Stimulated activated CD8-positive, alpha-beta memory T cell treated with anti-CD3 and anti-CD28 coated beads, Interleukin-7, amount 100 ng/mL, for 24 hours (primary cell): ENCODE results near the gene DICER1.
"Not testable (repeated sequence)": the region's sequence is repeated elsewhere in the genome, so short reads cannot be mapped to it uniquely, and the experiment has no call there.

ENCODE experiments used
- DNase-seq: peaks from one replicate; pipeline ENCODE4 v3.0.0-alpha.2; 2020; ENCODE audit warnings: low read depth

Gene DICER1

GRCh38 chr14:95185767-95186392 lies 28.6 kb upstream of the DICER1 start:
- DNase-seq, result no peak

GRCh38 chr14:95185033-95185766 lies 27.9 kb upstream of the DICER1 start:
- no peak for DNase-seq

- DNase-seq, result no peak
Measured at GRCh38 chr14:95184413-95184790, 27.1 kb upstream of the DICER1 start.

DNA sequence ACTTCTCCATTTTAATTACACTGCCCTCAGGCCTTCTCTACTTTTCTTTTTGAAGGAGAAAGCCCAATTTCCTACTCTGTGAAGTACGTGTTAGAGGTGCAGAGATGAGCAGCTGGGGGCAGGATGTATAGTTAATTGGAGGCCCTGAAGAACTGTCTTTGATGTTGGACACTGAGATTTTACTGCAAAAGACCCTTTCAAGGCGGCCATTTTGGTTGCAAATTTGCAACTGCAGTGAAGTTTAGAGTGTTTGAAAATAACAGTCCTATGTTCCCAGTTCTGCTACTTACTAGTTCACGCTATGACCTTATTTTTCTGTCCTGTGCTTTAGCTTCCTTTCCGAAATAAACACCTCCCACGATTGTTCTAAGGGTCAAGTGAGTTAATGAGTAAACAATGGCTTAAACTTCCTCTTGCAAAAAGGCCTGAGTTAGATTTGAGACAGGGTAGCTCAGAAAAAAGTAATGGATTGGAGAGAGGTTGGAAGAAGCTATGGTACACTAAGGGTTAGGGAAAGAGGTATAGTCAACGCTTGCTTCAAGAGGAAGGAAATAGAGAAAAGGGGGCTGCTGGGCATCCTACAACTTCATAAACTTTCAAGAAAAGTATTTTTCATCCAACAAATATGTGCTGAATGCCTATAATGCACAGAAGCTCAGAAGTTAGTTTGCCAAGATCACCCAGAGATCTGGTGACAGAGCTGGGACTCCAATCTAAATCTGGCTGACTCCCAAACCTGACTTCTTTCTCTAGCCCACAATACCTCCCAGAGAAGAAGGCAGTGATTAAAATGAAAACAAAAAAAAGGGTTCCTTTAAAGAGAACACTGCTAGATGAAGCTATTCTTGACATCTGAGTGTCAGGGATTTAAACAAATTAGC lies 26.4 kb upstream of the DICER1 start:
- DNase-seq, result no peak

DNA sequence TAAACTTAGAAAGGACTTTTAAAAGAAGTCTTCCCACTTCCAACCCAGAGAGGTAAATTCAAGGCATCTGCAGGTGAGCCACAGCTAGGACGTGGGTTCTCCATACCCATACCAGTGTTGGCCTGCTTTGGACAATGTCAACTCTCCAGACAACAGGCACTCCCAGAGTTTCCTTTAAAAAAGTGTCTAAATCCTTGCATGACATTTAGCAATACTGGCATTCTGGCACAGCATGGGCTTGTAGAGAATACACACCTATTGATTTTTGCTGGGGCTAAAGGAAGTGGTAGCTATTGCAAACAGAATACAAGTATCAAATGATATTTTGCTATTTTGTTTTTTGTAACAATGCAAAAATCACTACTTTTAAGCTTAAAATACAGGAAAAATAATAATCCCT lies 25.8 kb upstream of the DICER1 start:
- no peak for DNase-seq

GRCh38 chr14:95182379-95182778 lies 25.1 kb upstream of the DICER1 start:
- no peak for DNase-seq

DNA sequence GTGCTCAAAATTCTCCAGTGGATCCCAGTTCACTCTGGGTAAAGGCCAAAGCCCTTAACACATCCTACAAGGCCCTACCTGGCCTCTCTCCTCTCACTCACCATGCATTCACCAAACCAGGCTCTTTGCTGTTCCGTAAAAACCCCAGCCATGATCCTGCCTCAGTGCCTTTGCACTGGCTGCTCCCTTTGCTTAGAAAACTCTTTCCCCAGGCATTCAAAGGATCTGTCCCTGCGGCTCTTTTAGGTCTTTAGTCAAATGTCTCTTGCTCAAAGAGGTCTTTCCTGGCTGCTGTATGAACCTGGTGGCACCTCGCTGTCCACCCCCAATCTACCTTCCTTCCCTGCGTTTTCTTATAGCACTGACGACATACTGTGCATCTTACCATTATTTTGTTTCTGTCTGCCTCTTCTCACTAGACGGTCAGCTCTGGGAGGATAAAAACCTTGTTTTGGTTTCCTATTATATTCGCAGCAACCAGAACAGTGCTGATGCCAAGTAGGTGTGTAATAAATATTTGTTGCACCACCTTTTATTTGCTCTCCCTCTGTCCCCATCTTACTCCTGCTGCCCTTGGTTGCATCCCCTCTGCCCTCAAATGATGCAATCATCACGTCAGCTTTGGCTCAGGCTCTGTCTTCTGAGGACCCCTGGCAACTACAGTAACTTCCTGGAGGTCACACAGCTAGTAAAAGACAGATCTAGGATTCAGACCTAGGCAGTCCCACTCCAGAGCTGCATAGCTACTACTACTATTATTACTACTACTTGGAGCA lies 23.8 kb upstream of the DICER1 start:
- DNase-seq, result no peak

DNA sequence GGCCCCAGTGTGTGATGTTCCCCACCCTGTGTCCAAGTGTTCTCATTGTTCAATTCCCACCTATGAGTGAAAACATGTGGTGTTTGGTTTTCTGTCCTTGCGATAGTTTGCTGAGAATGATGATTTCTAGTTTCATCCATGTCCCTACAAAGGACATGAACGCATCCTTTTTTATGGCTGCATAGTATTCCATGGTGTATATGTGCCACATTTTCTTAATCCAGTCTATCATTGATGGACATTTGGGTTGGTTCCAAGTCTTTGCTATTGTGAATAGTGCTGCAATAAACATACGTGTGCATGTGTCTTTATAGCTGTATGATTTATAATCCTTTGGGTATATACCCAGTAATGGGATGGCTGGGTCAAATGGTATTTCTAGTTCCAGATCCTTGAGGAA lies 18.3 kb upstream of the DICER1 start:
- not testable (repeated sequence) for DNase-seq

DNA sequence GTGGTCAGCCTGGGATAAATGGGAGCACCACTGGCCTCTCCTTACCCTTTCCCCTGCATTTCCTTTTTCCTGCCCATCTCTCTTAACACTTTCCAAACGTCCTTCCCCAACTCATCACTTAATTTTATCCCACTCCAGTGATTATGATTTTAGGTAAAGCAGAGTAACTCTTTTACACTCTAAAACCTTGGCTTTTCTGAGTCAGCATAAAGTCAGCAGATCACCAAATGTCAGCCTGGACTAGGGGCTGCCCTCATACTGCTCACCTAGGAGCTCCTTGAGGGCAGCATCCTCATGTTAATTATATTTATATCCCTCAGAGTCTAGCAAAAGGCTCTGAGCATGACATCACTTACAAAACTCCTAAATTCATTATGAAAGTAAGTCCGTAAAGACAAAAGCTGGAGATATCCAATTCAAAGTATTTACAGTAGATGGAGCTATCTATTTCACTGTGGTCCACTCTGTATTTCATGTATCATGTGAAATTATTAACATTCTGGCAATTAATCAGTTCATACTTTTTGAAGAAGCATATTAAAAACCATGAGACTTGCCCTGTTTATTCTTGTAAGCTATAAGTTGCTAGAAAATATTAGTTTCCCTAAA lies 17.0 kb upstream of the DICER1 start:
- DNase-seq, result no peak

GRCh38 chr14:95173518-95173917 lies 16.2 kb upstream of the DICER1 start:
- DNase-seq, result no peak

GRCh38 chr14:95167177-95167576 lies 9.8 kb upstream of the DICER1 start:
- DNase-seq, result no peak

DNA sequence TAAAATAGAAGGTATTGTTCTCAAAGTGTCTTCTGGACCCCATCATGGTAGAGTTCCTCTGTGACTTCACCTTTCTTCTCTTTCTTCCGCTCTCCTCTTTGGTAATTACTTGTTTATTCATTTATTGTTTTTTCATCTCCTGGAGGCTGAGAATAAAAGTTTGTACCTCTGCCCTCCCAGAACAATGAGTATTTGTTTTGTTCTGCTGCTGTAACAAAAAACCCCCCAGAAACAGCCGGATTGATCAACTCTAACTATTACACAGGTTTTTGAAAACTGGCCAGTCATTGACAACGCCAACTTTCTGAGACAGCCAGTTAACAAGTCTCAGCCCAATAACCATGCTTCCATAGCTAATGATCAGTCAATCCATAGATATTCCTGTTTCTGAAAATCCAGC lies 8.2 kb upstream of the DICER1 start:
- DNase-seq, result no peak

- no peak for DNase-seq
Measured at GRCh38 chr14:95164506-95164905, 7.2 kb upstream of the DICER1 start.

- DNase-seq, result no peak
Measured at GRCh38 chr14:95163666-95164065, 6.3 kb upstream of the DICER1 start.

- no peak for DNase-seq
Measured at GRCh38 chr14:95163132-95163531, 5.8 kb upstream of the DICER1 start.

DNA sequence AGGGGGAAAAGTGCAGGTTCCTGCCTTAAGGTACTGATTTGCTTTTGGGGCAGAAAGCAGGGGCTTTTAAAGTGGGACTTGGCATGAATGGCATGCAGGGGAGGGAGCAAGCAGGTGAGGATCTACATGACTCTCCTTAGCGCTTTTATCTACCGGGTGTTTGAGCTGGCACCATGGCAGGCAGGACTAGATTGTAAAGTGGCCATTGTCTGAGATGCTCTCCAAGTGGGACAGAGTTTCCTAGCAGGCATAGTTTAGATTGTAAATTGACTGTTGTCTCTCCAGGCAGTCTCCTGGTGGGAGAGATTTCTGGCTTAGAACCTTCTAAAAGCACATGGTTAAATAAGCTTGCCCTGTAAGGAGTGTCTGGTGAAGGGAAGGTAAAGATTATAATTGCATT lies 5.3 kb upstream of the DICER1 start:
- no peak for DNase-seq

GRCh38 chr14:95157048-95157326 lies 342 bp downstream of the DICER1 start:
- DNase-seq, result no peak

- DNase-seq, result peak; percentile 11
Measured at GRCh38 chr14:95156161-95157047, 925 bp downstream of the DICER1 start.

DNA sequence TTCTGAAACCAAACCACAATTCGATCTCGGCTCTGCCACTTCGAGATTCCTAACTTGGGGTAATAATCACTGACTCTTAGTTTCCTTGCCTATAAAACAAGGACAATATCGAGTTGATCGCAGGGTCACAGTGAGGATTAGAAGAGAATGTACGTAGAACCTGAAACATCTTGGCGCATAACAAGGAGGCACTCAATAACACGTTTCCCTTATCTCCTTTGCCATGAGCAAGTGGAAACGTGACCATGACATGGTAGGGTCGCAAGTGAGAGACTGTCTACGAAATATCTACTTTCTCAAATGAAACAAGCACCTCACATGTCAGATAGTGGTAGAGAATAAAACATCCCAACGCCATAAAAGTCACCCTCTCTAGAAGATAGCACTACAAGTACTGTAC lies 2.3 kb downstream of the DICER1 start:
- no peak for DNase-seq

GRCh38 chr14:95153866-95154265 lies 3.5 kb downstream of the DICER1 start:
- no peak for DNase-seq

GRCh38 chr14:95151561-95151960 lies 5.8 kb downstream of the DICER1 start:
- no peak for DNase-seq
